GM21515 (cell line): ENCODE results near the gene FBLN7.

Experiments used
- ATAC-seq: cut with Tn5 transposase; IDR thresholded peaks from one replicate; pipeline ENCODE4 v1.9.1; 2021; ENCODE audit not compliant: unreplicated experiment

Gene FBLN7

GRCh38 chr2:112220186-112220585, 82.0 kb downstream of the FBLN7 start:
- no peak for ATAC-seq

DNA sequence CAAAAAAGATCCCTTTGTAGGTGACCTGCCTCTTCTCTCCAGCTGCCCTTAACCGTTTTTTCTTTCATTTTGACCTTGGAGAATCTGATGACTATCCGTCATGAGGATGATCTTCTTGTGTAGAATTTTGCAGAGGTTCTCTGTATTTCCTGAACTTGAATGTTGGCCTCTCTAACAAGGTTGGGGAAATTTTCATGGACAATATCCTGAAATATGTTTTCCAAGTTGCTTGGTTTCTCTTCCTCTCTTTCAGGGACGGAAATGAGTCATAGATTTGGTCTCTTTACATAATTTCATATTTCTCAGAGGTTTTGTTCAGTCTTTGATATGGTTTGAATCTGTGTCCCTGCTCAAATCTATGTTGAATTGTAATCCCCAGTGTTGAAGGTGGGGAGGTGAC, 82.6 kb downstream of the FBLN7 start:
- ATAC-seq, result no peak

DNA sequence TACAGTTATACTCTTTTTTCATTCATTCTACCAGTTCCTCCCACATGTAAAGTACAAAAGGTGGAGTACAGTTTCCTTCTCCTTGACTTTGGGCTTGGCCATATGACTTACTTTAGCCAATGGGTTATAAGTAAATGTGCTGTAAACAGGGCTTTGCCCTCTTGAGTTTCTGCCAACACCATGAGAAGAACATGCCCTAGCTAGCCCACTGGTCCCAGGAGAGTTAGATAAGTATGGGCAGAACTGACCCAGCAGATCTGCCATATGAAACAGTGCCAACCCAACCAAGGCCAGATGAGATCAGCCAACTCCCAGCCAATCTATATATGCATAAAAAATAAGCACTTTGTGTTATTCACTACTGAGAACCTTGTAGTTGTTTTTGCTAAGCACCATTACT, 91.2 kb downstream of the FBLN7 start:
- ATAC-seq, result no peak

DNA sequence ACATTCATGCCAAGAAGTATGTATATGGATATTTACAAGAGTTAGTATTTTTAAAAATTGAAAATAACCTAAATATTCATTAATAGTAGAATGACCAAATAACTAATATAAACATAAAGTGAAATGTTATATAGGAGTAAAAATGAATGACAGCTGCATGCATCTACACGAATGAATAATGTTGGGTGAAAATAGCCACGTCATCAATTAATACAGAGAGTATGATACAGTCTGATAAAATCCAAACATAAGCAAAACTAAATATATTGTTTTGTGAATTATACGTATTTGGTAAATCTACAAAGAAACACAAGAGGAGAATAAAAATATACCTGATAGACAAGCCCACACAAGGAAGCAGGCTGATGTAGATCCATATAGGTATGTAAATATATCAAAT, 92.2 kb downstream of the FBLN7 start:
- ATAC-seq, result no peak
